GM21423 (cell line): ENCODE results near the gene GRIN2C.

ENCODE experiments used
- ATAC-seq: cut with Tn5 transposase; IDR thresholded peaks from one replicate; pipeline ENCODE4 v1.9.1; 2021; ENCODE audit warnings: mild to moderate bottlenecking, moderate library complexity; ENCODE audit not compliant: unreplicated experiment

GRIN2C gene

GRCh38 chr17:74803971-74804370 is 55.7 kb downstream of the GRIN2C start:
- ATAC-seq = no peak

- ATAC-seq = no peak
These were observed 56.2 kb downstream of the GRIN2C start for GRCh38 chr17:74803388-74803930.

GRCh38 chr17:74801896-74802295 is 57.8 kb downstream of the GRIN2C start:
- no peak for ATAC-seq

GRCh38 chr17:74800531-74800930 is 59.2 kb downstream of the GRIN2C start:
- ATAC-seq = no peak

GRCh38 chr17:74799097-74799496 is 60.6 kb downstream of the GRIN2C start:
- no peak for ATAC-seq

GRCh38 chr17:74798239-74798707 is 61.4 kb downstream of the GRIN2C start:
- ATAC-seq = no peak

GRCh38 chr17:74797824-74798223 is 61.9 kb downstream of the GRIN2C start:
- ATAC-seq = no peak

- no peak for ATAC-seq
These were observed 62.8 kb downstream of the GRIN2C start for GRCh38 chr17:74796866-74797265.

- ATAC-seq = no peak
These were observed 63.5 kb downstream of the GRIN2C start for GRCh38 chr17:74796211-74796610.

GRCh38 chr17:74795327-74796020 is 64.2 kb downstream of the GRIN2C start:
- ATAC-seq = no peak

GRCh38 chr17:74792586-74793105 is 67.0 kb downstream of the GRIN2C start:
- no peak for ATAC-seq
